ENCODE measurements around the gene FAM13B. TPM values are rescaled to one million over a fixed set of nuclear protein-coding genes. Genes with fewer than 3 reads are reported as not detected.
"Not testable (repeated sequence)": the region's sequence is repeated elsewhere in the genome, so short reads cannot be mapped to it uniquely, and the experiment has no call there.

The FAM13B gene
- total RNA-seq, 1 donor from 2014 or later = 57.9 TPM

GRCh38 chr5:137994556-137994955, 38.3 kb downstream of the FAM13B start:
- H3K36me3 Mint-ChIP-seq = peaks cover 21% of the 10 kb centered on the region
- H3K4me1 Mint-ChIP-seq = peaks cover 28% of the 10 kb centered on the region
- no peaks in the 10 kb centered on the region for H3K27me3 Mint-ChIP-seq (ENCODE audit: low read depth)
- H3K27ac Mint-ChIP-seq = no peak overlapping the region
- DNase-seq (ENCODE audit: low spot score in 2 of 2, unreplicated experiment in 2 of 2) = no peak
- no peak overlapping the region for H3K4me3 Mint-ChIP-seq
- TF ChIP-seq, protein P1, sequence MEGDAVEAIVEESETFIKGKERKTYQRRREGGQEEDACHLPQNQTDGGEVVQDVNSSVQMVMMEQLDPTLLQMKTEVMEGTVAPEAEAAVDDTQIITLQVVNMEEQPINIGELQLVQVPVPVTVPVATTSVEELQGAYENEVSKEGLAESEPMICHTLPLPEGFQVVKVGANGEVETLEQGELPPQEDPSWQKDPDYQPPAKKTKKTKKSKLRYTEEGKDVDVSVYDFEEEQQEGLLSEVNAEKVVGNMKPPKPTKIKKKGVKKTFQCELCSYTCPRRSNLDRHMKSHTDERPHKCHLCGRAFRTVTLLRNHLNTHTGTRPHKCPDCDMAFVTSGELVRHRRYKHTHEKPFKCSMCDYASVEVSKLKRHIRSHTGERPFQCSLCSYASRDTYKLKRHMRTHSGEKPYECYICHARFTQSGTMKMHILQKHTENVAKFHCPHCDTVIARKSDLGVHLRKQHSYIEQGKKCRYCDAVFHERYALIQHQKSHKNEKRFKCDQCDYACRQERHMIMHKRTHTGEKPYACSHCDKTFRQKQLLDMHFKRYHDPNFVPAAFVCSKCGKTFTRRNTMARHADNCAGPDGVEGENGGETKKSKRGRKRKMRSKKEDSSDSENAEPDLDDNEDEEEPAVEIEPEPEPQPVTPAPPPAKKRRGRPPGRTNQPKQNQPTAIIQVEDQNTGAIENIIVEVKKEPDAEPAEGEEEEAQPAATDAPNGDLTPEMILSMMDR (IDR thresholded peaks at IDR 0.05; ENCODE audit: unreplicated experiment) = no peak
- H3K9me3 Mint-ChIP-seq = peaks cover 10% of the 10 kb centered on the region

DNA sequence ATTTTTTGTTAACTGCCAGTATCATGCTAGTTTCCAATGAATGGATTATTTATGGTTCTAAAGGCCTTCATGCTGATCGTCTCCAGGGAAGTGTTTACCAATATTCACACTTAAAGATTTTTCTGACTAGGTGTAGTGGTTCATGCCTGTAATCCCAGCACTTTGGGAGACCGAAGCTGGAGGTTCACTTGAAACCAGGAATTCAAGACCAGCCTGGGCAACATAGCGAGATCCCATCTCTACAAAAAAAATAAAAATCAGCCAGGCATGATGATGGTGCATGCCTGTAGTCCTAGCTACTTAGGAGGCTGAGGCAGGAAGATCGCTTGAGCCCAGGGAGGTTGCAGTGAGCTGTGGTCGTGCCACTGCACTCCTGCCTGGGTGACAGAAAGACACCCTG, 43.5 kb downstream of the FAM13B start:
- TF ChIP-seq, protein P1 (IDR thresholded peaks at IDR 0.05; ENCODE audit: unreplicated experiment) = no peak
- H3K27me3 Mint-ChIP-seq (ENCODE audit: low read depth) = no peaks in the 10 kb centered on the region
- DNase-seq (ENCODE audit: low spot score in 2 of 2, unreplicated experiment in 2 of 2) = no peak
- H3K4me3 Mint-ChIP-seq = no peak overlapping the region
- H3K27ac Mint-ChIP-seq = no peak overlapping the region
- H3K36me3 Mint-ChIP-seq = peaks cover 14% of the 10 kb centered on the region
- no peaks in the 10 kb centered on the region for H3K9me3 Mint-ChIP-seq
- H3K4me1 Mint-ChIP-seq = peaks cover 5% of the 10 kb centered on the region

DNA sequence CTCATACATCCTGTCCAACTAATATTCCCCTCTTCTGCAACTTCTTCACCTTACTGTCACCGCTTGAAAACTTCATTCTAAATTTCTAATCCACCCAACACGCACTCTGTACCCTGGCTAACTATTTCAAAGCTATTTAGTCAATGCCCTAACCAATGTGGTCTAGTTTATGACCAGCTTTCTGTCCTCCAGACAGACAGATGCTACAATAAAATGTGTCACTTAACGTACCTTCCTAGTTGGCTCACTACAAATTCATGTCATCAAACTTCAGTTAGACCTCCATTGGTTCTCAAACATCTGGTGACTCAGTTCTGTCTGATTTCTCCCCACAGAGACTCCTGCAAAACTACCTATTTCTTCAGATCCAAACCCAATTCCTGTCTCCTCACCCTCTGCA, 57.7 kb downstream of the FAM13B start:
- Mint-ChIP-seq H3K4me1 (peaks cover 14% of the 10 kb centered on the region), H3K9me3 (peaks cover 15% of the 10 kb centered on the region), H3K27ac (no peak overlapping the region), H3K36me3 (peaks cover 46% of the 10 kb centered on the region), H3K27me3 (ENCODE audit: low read depth) (no peaks in the 10 kb centered on the region), H3K4me3 (no peak overlapping the region)
- DNase-seq (ENCODE audit: low spot score in 2 of 2, unreplicated experiment in 2 of 2) = no peak
- TF ChIP-seq, protein P1 (IDR thresholded peaks at IDR 0.05; ENCODE audit: unreplicated experiment) = no peak

DNA sequence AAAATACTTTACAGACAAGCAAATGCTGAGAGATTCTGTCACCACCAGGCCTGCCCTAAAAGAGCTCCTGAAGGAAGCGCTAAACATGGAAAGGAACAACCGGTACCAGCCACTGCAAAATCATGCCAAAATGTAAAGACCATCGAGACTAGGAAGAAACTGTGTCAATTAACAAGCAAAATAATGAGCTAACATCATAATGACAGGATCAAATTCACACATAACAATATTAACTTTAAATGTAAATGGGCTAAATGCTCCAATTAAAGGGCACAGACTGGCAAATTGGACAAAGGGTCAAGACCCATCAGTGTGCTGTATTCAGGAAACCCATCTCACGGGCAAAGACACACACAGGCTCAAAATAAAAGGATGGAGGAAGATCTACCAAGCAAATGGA, 62.5 kb downstream of the FAM13B start:
- not testable (repeated sequence) for H3K27ac Mint-ChIP-seq; DNase-seq (ENCODE audit: low spot score in 2 of 2, unreplicated experiment in 2 of 2); H3K4me3 Mint-ChIP-seq; H3K4me1 Mint-ChIP-seq; H3K27me3 Mint-ChIP-seq (ENCODE audit: low read depth)
- Mint-ChIP-seq H3K9me3 (peaks cover 20% of the 10 kb centered on the region), H3K36me3 (peaks cover 49% of the 10 kb centered on the region)

DNA sequence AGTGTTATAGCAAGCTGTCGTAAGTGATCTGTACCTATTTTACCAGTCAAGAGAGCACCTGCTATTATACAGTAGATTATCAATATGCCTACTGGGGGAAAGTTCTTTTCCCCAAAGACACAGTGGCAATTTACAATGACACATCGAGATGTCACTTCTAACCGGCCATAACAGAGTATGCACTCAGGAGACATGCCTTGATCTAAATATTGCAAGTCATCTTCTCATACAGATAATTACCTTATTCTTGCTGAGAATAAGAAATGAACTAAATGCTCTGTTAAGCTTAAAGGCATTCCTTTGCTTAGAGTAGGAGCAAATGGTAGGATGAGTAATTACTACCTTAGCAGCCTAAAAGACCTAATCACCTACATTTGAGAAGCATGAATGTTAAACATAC, 72.1 kb downstream of the FAM13B start:
- Mint-ChIP-seq H3K9me3 (no peaks in the 10 kb centered on the region), H3K4me1 (peaks cover 4% of the 10 kb centered on the region), H3K27me3 (ENCODE audit: low read depth) (no peaks in the 10 kb centered on the region), H3K36me3 (peaks cover 26% of the 10 kb centered on the region), H3K4me3 (no peak overlapping the region), H3K27ac (no peak overlapping the region)
- TF ChIP-seq, protein P1 (IDR thresholded peaks at IDR 0.05; ENCODE audit: unreplicated experiment) = no peak
- no peak for DNase-seq (ENCODE audit: low spot score in 2 of 2, unreplicated experiment in 2 of 2)

DNA sequence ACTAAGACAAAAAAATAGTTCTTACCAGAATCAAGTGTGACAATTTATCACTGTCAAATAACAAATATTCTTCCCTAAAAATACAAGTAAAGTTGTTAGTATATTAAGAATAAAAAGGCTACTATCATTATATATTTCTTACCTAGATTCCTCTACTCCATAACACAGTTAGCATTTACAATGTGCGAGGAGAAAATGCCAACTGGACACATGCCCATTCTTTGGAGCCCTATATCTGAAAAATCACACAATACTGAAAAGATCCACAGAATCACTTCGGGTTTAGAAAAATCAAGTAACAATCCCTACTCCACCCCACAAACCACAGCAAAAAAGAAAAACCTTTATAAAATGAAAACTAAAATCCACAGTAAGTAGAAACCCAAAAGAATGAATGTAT, 72.7 kb downstream of the FAM13B start:
- TF ChIP-seq, protein P1 (IDR thresholded peaks at IDR 0.05; ENCODE audit: unreplicated experiment) = no peak

More for the DNA sequence above, 72.7 kb downstream of the FAM13B start:
- H3K36me3 Mint-ChIP-seq = peaks cover 26% of the 10 kb centered on the region
- no peak overlapping the region for H3K27ac Mint-ChIP-seq
- no peaks in the 10 kb centered on the region for H3K9me3 Mint-ChIP-seq
- DNase-seq (ENCODE audit: low spot score in 2 of 2, unreplicated experiment in 2 of 2) = no peak
- peaks cover 4% of the 10 kb centered on the region for H3K4me1 Mint-ChIP-seq
- no peaks in the 10 kb centered on the region for H3K27me3 Mint-ChIP-seq (ENCODE audit: low read depth)
- no peak overlapping the region for H3K4me3 Mint-ChIP-seq
